ENCODE results near the gene CHD1.

The CHD1 gene

GRCh38 chr5:98898743-98899142 lies 30.1 kb downstream of the CHD1 start:
- DNase-seq (ENCODE audit: low read depth): no peak

DNA sequence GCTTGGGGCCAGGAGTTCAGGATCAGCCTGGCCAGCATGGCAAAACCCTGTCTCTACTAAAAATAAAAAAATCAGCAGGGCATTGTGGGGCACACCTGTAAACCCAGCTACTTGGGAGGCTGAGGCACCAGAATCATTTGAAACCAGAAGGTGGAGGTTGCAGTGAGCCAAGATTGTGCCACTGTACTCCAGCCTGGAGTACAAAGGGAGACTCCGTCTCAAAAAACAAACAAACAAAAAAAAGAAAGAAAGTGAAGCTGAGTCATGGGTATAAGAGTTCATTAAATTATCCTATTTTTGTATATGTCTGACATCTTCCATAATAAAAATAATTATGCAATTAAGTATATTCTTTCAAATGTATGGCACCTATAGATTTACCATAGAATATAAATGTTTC lies 37.2 kb downstream of the CHD1 start:
- no peak for DNase-seq (ENCODE audit: low read depth)

DNA sequence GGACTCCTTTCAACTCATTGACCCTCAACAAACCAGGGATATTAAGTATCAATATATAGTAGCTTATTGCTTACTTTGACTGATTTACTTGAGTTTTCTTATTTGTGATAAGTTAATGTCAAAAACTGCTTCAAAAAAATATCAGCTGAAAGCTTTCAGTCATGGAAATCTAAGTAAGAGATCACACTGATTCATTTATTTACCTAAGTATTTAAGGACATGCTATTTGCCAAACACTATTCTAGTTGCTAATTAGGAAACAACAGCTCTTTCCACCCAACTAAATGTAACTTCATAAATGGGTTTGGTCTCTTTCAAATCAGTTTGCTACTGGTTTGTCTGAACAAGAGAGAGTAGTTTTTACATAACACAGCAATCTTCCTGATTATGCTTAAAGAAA lies 48.2 kb downstream of the CHD1 start:
- DNase-seq (ENCODE audit: low read depth): no peak

DNA sequence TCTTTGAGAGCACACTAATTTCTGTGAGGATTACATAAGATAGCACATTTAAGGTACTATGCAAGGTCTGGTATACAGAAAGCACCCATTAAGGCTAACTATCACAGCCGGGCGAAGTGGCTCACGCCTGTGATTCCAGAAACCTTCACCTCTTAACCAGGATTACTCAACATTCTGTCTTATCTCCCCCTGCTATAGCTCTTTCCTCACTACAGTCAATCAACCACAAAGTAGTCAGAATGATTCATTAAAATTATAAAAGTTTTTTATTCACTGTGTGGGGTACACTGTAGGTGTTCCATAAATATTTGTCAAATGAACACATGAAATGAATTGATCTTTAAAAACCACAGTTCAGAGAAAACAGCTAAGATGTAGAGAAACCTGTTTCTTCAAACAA lies 48.7 kb downstream of the CHD1 start:
- peak; percentile 8 for DNase-seq (ENCODE audit: low read depth)

DNA sequence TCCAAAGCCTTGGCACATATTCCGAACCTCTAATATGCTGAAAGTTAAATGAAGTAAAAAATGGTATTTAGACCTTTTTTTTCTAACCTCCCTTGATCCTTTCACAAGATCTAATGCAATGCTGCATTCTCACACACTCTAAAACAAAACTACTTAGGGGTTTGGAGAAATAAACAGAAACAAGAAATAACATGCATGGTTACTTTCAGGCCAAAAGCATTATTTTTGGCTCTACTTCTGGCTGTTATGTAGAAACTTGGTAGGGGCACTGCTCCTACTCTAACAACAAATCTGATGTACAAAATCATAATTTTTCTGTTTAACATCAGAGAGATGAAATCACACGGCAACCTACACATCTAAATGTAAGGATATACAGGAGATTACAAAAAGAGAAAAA lies 51.2 kb downstream of the CHD1 start:
- no peak for DNase-seq (ENCODE audit: low read depth)

DNA sequence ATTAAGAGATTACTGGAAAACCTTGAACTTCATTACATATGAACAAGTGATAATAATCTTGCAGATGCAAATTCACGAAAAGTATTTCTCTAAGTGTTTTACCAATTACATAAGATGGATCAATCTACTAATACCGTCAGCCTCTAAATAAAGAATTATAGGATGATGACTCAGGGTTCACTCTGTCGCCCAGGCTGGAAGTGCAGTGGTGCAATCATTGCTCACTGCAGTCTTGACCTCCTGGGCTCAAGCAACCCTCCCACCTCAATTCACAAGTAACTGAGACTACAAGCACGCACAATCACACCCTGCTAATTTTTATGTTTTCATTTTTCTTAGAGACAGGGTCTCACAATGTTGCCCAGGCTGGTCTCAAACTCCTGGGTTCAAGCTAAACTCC lies 56.1 kb downstream of the CHD1 start:
- no peak for DNase-seq (ENCODE audit: low read depth)

DNA sequence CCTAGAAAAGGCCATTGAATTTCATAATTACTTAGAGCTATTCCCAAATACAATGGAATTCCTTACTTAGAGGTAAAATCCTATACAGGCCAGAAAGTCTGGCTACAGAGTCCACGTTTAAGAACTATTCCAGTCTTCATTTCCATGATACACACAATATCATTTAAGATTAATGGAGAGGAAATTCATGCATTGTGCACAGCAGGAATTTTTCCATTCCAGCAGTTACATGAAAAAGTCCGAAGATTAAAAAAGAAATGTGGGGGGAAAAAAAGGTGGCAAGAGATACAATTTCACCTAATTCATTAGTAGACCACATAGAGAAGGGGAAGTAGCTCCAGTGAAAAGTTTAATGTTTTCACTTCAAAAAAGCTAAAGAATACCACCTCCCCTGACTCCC lies 63.1 kb downstream of the CHD1 start:
- DNase-seq (ENCODE audit: low read depth): no peak

GRCh38 chr5:98847054-98847453 lies 81.8 kb downstream of the CHD1 start:
- DNase-seq (ENCODE audit: low read depth): no peak

- DNase-seq (ENCODE audit: low read depth): no peak
Measured at GRCh38 chr5:98846520-98846919, 82.3 kb downstream of the CHD1 start.

DNA sequence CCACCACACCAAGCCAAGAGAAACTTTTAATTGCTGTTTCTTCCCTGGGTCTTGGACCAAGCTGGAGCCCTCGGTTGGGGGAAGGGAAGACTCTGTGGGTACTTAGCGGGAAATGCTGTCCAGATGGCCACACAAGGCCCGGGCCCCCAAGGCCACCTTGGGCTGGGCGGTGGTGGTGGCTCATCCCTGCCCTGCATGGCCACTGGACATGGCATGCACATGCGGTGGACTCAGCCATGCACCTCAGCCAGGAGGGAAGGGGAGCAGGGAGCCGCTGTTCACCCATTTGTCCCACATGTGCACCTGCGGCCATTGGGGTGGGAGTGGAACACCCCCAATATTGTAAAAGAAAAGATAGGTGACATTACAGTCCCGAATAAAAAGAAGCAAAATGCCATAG lies 82.9 kb downstream of the CHD1 start:
- DNase-seq (ENCODE audit: low read depth): no peak

DNA sequence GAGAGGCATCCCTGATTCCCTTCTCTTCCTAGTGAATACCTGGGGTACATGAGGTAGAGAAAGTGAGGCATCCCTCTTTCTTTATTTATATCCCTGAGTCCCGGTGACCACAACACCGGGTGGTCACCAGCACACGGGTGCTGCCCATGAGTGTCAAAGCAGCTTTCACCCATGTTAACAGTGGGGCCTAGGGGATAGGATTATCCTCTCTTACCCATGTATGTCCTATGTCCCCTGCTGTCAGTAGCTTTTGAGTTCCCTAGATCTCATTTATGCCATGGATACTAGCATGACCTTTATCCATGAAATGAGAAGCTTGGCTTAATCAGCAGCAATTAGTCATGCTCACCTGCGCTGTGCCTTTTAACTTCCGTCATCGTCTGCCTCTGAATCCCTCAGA lies 83.9 kb downstream of the CHD1 start:
- no peak for DNase-seq (ENCODE audit: low read depth)

DNA sequence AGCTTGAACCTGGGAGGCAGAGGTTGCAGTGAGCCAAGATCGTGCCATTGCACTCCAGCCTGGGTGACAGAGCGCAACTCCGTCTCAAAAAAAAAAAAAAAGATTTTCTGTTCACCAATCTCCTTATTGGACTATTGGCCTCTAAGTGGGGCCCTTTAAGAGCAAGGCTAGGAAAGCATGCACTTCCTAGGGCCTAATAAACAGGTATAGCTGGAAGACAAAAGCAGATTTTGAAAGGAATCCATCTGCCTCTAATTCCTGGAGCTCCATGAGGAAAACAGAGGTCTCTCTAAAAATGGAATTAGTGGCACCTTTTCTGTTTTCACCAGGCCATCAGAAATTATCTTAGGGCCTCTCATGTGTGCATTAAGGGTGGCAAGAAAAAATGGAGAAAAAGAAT lies 85.3 kb downstream of the CHD1 start:
- DNase-seq (ENCODE audit: low read depth): no peak

- no peak for DNase-seq (ENCODE audit: low read depth)
Measured at GRCh38 chr5:98840946-98841345, 87.9 kb downstream of the CHD1 start.

GRCh38 chr5:98839469-98840383 lies 89.1 kb downstream of the CHD1 start:
- no peak for DNase-seq (ENCODE audit: low read depth)

DNA sequence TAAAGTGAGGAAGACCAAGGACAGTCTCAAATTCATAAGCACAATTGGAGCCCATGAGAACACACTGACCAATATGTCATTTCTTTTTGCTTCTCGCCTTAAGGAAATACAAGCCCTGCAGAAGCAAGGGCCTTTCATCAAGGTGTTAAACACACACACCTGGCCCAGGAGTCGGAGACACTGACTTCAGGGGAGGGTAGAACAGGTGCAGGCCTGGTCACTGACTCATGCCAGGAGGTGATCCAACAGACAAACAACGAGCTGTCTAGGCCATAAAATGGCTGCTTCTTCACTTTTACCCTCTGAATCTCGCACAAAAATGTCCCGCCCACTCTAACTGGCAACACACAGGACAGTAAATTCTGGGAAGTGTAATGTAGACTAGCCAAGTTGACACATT lies 92.6 kb downstream of the CHD1 start:
- DNase-seq (ENCODE audit: low read depth): no peak

DNA sequence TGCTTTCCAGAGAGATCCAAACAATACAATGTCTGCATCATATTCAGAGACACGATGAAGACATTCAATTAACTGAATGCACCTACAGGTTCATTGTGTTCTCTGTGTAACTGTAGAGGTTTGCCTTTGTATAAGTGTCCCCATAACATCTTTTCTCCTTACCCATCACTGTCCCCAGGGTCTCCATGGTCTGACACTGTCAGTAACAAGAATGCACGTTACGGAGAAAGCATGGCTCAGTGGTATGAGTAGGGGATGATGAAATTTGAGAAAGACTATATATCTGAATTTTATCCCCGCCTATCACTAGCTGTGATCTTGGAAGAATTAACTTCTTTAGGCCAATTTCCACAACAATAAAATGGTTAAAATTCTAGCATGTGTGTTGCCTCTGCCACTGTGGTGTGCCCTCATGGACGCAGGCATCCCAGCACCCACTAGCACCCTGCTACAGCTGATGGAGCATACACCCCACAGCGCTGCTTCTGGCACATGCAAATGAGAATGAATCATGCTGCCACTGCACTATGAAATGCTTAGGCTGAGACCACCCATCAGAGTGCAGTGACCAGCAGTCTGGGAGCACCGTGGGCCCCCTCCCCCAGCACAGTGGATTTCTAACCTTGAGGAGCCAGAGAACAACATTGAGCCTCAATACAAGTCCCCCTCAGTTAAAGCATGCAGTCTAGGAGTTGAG lies 101.1 kb downstream of the CHD1 start:
- no peak for DNase-seq (ENCODE audit: low read depth)

GRCh38 chr5:98827161-98827560 lies 101.6 kb downstream of the CHD1 start:
- DNase-seq (ENCODE audit: low read depth): no peak

GRCh38 chr5:98825582-98826375 lies 103.0 kb downstream of the CHD1 start:
- DNase-seq (ENCODE audit: low read depth): no peak

DNA sequence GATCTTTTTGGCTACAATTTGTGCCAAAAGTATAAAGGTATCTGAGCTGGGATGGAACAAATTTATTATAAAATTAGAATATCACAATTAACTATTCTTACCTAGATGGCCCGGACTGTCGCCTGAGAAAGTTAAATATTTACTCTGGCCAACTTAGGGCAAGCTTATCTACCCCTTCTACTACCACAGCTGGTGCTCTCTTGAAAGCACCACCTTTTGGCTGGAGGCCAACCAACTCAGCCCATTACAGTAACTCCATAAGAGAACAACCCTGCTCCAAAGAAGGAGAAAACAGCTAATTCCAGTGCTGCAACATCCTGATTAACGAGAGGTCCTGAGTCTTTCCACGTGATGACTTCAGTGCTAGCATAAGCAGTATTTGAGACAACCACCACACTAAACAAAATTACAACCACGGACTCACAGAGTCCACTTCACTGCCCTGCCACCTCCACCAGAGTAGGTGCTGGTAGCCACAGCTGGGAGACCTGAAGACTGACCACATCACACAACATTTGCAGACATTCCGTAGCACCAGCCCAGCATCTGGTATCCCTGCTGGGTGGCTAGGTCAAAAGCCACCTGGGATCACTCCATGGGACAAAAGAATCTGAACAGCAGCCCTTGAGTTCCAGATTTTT lies 112.1 kb downstream of the CHD1 start:
- DNase-seq (ENCODE audit: low read depth): no peak

DNA sequence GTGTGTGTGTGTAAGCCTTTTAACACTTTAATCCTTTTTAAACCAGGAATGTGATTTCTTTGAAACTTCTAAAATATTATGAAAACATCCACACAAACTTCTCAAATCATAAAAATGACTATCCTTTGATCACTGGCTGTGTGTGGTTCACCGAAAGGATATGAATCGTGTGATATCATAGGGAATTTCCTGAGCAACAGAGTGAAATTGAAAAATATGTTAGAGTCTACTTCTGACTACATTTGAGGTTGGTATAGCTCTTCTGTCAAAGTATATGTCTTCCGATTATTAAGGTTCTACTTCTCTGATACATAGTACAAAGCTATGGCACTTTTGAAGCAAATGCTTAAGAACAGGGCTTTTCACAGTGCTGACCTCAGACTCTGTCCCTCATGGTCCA lies 115.1 kb downstream of the CHD1 start:
- no peak for DNase-seq (ENCODE audit: low read depth)

DNA sequence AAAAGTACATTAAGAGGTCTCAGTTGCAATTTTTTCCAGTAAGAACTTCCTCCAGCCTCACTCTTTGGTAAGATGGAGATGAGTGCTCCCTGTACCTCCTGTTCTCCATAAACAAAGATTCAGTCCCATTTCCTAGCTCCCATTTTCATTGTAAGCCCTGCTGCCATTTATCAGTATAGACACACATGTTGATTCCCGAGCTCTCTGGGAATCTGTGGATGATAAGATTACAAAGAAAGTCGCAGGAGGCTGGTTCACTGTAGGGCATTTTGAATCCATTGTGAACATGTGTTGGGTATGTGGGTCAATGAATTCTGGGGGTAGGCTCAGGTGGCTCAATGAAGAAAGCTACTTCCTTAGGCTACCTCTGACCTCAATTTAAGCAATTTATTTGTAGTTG lies 118.6 kb downstream of the CHD1 start:
- no peak for DNase-seq (ENCODE audit: low read depth)

DNA sequence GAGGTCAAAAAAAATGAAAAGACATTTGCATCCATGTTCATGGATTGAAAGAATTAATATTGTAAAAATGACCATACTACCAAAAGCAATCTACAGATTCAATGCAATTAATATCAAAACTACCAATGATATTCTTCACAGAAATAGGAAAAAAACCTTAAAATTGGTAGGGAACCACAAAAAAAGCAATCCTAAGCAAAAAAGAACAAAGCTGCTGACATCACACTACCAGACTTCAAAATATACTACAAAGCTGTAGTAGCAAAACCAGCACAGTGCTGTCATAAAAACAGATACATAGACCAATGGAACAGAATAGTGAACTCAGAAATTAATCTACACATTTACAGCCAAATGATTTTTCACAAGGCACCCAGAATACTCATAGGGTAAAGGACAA lies 121.0 kb downstream of the CHD1 start:
- DNase-seq (ENCODE audit: low read depth): no peak

All from activated T-cell treated with anti-CD3 and anti-CD28 coated beads for 24 hours (primary cell).